Measurements from ENCODE around the gene DCBLD1.
A peak's percentile ranks its signal among the peaks of the same experiment; 100 is the strongest.
"Not testable (repeated sequence)": the region's sequence is repeated elsewhere in the genome, so short reads cannot be mapped to it uniquely, and the experiment has no call there.

Gene DCBLD1

DNA sequence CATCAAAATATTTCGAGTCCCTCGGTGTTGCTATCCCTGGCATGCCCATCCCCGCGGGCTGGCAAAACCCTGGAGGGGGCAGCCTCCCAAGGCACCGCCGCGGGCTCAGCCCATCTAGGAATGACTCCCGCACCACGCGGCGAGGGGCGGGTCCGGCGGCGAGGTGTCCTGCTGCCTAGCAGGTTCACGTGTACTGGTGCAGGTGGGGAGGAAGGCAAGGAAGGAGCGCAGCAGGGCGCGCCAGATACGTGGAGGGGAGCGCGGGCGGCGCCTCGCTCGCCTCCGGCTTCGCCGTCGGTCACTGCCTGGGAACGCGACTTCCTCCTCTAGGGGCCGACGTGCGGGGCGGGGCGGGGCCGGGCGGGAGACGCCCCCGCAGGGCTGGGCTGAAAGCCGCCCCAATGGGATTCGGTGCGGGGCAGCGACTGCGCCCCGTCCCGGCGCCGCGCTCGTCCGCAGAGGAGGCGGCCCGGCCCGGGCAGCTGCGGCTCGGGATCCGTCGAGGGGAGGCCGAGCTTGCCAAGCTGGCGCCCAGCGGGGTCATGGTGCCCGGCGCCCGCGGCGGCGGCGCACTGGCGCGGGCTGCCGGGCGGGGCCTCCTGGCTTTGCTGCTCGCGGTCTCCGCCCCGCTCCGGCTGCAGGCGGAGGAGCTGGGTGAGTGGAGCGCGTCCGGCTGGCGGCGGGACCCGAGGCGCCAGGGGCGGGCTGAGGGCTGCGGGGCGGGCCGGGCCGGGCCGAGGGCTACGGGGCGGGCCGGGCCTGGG lies at the start of gene DCBLD1:
TSS of gene DCBLD1 (plus strand) at position 435 of the 764 bp plus-strand sequence. CDS start at position 543, 108 bp downstream.
- peak; percentile 69 to 73 for DNase-seq

DNA sequence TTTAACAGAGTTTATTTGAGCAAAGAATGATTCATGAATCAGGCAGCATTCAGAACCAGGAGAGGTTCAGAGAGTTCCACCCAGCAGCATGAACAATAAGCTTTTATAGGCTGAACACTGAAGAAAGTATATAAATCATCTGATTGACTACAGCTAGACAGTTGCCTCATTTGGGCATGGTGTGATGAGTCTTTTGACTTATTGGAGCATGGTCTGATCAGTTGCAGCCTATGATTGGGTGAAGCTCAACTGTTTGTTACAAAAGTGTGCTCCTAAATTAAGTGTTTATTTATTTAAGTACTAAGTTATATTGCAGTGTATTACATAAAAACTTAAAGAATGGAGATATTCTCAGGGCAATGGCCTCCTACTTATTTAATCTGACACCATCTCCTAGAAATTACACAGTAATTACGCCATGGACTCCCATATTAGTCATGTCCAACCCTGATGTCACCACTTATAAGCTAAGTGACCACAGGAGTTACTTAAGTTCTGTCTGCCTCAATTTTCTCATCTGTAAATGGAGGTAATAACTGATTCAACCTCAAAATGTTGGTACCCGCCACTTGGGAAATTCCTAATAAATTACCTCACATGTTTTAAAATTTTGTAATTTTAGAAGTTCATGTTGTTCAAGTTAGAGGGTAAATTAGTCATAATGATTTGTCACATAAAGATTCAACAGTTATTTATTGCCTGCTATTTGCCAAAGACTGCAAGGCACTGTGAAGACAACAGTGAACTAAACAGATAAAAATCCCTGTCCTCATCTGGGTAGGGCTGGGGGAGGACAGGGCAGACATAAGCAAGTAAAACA lies 41.6 kb upstream of the DCBLD1 start:
- DNase-seq, result no peak

DNA sequence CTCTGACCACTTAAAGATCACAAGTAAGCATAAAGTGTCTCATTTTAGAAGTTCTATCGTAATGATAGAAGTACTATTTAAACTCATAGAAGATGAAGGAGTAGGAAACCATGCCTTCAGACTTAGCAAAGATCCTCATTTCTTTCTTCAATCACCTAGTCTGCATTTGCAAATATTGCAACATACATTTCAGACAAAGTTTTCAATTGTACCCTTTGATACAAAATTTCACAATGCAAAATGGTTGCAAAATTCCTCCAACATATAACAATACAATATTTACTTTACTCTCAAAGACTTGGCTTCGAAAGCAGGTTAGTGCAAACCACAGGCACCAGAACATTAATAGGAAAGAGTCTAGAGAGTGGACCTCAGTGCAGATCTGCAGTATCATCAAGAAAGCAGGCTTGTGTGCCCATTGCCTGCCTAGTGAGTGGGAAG lies 40.6 kb upstream of the DCBLD1 start:
- no peak for DNase-seq

DNA sequence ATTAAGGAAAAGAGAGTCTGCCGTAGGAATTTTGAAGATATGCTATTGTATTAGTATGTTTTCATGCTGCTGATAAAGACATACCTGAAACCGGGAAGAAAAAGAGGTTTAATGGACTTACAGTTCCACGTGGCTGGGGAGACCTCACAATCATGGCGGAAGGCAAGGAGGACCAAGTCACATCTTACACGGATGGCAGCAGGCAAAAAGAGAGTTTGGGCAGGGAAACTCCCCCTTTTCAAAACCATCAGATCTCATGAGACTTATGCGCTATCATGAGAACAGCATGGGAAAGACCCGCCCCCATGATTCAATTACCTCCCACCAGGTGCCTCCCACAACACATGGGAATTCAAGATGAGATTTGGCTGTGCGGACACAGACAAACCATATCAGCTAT lies 40.2 kb upstream of the DCBLD1 start:
- not testable (repeated sequence) for DNase-seq

DNA sequence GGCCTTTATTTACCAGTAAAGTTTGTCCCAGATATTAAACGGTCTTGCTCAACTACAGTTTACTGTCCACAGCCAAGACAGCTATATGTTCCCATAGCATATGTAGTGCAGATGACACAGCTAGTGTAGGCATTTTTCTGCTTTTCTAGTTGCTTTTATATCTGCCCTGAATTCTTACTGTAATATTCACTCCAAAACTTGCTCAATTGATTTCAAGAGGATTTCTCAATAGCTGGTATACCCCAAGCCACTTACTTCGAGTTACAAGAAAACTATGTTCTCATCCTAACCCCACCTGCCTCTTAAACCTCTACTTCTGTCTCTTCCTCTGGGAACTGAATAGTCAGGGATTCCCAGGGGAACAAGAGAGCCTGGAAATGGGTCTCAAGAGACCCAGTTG lies 37.9 kb upstream of the DCBLD1 start:
- DNase-seq, result no peak

DNA sequence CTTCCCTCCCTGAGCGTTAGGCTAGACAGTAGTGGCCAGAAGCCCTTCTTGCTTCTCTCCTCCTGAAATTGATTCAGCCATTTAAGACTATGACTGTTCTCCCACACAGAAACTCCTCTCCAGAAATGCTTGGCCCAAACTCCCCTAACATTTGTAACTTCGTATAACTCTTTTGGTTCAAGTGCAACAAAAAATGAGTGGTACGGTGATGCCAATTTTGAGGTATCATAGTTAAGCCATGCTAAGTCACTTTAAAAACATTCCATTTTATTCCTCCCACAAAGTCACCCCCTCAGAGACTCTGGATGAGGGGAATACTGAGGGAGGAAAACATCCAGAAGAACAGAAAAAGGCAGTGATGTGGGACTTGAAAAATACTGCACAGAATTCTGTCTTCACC lies 35.6 kb upstream of the DCBLD1 start:
- no peak for DNase-seq

DNA sequence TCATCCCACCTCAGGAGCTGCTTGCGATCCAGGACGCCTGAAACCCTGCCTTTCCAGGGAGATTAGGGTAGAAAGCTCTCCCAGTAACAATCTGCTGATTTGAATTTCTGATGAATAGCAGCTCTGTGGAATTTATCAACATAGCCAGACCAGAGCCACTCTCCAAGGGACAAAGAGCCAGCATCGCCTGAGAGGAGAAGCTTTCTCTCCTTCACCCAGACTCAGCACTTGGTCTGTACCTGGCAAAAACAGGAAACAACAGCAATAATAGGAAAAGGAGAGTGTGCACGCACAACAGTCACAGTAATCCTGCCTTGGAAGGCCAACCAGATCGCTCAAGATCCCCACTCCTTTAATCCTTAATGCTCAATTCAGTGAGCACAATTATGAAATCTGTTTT lies 34.5 kb upstream of the DCBLD1 start:
- no peak for DNase-seq

DNA sequence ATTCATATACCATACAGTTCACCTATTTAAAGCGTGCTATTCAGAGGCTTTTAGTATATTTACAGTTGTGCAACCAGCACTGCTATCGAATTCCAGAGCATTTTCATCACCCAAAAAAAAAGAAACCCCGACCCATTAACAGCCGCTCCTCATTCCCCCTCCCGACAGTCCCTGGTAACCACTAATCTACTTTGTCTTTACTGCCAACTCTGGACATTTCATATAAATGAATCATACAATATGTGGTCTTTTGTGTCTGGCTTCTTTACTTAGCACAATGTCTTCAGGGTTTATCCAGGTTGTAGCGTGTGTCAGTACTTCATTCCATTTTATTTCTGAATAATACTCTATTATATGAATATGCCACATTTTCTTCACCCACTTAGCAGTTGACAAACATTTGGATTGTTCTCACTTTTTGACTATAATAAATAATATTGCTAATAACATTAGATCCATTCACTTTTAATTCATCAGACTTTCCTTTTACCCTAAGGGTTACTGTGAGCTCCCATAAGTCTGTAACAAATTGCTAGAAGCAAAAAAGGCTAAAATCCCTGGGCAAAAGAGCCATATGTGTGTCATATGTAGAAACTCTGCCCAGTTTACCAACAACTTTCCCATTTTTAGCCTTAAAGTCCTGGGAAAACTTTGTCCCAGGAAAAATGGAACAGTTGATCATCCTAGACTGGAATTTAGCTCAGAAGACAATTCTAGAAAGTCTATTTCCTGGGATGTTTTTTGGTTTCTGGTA lies 33.6 kb upstream of the DCBLD1 start:
- DNase-seq, result no peak

DNA sequence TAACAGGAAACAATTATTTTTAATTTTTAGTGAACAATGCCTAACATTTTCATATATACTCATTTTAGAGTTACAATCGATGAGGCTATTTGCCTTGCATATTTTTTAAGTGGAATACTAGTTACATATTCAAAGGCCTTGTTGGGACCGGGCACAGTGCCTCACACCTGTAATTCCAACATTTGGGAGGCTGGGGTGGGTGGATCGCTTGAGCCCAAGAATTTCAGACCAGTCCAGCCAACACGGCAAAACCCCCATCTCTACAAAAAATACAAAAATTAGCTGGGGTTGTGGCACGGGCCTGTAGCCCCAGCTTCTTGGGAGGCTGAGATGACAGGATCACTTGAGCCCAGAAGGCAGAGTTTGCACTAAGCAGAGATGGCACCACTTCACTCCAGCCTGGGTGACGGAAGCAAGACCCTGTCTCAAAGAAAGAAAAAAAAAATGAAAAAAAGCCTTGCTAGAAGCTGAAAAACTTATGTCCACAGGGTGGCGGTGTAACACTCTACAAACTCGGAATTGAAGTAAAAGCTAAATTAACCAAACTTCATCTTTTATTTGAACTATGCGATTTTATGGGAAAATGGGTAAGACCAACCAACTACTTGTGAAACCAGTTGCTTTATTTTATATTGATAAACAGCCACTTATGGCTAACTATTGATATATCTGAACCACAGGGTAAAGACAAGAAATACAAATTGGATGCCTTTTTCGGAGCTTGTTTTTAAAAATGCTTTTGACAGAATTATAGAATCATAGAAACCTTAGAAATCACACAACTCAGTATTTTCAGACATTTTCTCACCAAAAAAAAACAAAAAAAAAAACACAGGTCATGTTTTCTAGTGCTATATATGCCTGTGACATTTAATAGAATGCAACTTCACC lies 32.7 kb upstream of the DCBLD1 start:
- peak; percentile 36 to 59 for DNase-seq

DNA sequence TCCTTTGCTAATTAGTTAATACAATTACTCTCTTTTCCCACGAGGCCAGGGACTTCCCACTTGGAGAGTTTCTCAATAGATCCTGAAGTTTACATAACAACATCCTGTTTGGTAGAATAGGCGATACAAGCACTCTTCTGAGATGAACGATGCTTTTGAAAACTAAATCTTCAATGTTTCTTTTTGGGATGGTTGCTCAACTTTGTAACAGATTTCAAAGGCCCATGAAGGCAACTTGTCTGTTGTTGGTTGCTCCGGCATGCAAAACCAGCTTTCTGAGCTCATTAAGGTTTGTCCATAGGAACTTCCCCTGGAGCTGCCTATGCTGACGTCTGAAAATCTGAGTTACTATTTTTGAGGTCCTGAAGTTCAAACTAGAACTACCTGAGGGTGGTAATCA lies 30.8 kb upstream of the DCBLD1 start:
- DNase-seq, result no peak

DNA sequence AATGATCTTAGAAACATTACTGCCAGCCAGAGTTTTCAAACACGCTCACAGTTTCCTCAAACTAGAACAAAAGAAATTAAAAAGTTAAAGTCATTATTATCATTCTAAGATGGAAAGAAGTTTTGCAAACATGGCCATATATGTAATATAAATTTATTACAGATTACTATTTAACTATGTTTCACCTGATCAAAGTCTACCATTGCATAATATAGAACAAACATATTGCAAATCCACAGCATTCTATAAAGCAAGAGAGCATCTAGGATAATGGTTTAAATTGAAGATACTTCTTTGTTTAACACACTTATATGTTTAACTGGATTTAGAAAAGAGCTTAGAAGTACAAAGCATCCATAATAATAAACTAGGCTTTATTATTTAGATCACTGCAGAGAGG lies 26.2 kb upstream of the DCBLD1 start:
- DNase-seq, result no peak

DNA sequence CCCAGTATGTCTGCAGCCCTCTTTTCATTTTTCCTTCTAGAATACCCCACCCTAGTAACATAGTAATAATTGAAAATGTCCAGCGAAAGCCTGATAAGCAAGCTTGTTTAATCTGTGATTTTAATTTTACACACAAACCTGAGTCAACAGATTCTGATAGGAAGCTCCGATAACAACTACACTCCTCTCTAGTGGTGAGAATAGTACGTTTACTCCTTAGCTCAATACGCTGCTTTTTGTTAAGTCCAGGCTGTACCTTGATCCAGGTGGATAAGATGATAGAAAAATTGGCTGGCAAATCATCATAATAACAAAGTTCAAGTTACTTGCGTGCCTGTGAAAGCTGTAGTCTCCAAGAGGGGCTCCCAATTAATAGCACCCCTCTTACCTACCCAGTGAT lies 25.5 kb upstream of the DCBLD1 start:
- DNase-seq, result no peak

DNA sequence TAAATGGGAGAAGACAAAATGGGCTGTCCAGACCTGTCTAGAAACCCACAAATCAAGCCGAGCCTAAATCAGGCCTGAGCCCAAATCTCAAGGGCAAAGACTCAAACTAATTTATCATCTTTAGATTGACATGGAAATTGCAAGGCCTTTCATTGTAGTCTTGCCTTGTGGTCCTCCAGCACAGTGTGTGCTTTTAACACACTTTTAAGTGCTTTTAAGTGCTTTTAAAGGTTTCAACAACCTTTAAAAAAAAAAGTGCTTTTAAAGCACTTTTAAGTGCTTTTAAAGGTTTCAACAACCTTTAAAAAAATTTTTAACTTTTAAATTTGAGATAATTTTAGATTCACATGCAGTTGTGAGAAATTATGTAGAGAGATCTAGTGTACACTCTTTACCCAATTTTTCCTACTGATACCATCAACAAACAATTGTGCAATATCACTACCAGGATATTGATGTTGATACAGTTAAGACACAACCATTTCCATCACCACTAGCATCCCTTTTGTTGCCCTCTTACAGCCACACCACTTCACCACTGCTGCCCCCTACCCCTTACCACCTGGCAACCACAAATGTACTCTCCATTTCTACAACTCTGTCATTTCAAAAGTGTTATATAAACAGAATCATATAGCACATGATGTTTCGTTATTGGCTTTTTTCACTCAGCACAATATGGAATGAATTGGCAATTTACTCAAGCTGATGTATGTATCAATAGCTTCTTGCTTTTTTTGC lies 23.1 kb upstream of the DCBLD1 start:
- no peak for DNase-seq

DNA sequence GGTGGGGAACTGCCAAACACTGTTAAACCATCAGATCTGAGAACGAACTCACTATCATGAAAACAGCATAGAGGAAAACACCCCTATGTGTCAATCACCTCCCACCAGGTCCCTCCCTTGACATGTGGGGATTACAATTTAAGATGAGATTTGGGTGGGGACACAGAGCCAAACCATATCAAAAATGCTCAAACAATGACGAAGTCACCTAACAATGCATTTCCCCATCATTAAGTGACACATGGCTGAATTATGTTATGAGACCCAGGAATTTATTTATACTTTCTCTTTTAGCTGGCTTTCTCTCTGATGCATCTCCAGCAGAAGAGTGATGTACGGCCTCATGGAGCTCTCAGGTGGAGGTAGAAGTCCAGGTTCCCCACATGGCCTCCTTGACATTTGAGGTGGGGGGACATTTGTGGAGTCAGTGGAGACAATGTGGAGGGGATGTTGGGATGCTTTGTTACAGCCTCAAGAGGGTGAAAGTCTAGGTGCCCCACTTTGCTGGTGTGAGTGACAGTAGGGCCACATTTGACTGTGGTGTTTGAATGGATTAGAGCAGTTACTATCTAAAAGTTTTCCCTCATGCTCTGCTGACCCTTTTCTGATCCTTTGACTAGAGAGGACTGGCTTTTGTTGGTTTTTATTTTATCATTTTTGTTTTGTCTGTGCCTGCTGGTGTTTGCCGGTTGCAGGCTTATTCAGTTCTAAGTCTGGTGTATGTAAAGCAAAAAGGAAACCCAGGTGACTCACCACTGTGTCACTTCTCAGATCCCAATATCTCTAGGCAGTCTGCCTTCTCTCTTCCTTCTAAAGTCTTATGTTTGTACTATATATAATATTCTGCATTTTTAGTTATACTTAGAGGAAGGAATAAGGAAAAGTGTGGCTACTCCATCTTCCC lies 18.5 kb upstream of the DCBLD1 start:
- peak in 1 of 2 experiments; percentile 25 for DNase-seq

DNA sequence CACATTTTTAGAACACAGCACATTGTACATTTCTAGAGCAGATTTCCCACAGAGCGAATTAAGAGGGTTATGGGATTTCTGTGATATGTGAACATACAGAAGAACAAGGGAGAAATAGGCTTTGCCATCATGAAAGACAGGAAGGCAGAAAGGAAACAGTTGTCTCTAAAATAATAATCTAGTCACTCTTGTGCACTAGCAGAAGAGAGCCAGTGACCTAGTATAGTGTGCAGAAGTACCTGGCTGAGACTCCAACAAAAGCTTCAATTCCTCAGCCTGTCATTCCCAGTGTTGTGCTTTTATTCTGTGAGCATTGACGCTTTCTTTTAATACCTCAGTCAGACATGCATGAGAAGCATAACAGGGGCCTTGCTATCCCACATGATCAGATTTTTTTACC lies 17.8 kb upstream of the DCBLD1 start:
- DNase-seq, result no peak

DNA sequence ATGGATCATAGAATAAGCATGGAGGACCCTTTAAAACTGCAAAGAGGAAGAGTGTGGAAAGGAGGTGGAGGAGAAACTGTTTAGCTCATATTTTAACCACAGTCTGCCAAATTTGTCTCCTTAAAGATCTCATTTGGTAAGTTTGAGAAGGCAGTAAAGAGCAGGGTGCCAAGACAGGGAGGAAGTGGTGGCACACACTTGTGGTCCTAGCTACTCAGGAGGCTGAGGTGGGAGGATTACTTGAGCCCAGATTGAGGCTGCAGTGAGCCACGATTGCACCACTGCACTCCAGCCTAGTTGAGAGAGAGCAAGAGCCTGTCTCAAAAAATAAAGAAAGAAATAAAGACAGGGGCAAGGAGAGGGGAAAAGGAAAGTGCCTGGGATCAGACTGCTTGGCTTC lies 16.8 kb upstream of the DCBLD1 start:
- DNase-seq, result no peak

DNA sequence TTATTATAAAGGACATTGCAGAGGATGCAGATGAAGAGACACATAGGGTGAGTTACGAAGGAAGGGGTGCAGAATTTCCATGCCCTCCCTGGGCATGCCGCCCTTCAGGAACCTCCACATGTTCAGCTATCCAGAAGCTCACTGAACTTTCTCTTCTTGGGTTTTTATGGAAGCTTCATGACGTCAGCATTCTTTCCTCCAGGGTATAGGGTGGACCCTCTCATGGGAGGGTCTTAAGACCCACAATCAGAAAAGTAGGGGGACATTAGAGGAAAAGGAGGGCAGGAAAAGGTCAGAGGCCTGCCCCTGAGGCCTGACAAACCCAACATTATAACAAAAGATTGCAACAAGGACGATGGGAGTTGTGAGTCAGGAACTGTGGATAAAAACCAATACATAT lies 14.6 kb upstream of the DCBLD1 start:
- DNase-seq, result no peak

DNA sequence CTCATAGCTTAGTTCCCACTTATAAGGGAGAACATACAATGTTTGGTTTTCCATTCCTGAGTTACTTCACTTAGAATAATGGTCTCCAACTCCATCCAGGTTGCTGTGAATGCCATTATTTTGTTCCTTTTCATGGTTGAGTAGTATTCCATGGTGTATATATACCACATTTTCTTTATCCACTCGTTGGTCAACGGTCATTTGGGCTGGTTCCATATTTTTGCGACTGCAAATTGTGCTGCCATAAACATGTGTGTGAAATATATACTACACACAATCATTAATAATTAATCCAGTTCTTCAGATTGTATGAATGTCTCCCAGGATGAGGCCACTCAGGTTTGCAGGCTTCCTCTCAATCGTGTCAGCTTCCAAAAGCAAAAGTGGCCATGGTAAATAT lies 13.9 kb upstream of the DCBLD1 start:
- not testable (repeated sequence) for DNase-seq

DNA sequence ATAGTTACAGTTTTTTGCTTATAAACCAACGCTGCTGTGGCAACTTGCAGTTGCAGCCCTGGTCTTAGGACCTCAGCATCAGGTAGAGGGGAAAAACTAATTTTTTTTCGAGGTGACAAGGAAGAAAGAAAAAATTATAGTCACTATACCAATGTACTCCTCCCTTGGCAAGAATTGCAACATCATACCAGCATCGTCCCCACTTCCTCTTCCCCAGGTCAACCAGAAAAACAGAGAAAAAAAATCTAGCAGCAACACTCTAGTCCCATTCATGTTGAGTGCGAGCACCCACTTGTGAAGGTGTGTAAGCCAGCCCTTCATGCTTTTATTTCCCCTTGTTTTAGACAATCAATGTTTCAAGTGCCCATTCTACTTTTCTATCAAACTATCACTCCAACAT lies 13.1 kb upstream of the DCBLD1 start:
- no peak for DNase-seq

DNA sequence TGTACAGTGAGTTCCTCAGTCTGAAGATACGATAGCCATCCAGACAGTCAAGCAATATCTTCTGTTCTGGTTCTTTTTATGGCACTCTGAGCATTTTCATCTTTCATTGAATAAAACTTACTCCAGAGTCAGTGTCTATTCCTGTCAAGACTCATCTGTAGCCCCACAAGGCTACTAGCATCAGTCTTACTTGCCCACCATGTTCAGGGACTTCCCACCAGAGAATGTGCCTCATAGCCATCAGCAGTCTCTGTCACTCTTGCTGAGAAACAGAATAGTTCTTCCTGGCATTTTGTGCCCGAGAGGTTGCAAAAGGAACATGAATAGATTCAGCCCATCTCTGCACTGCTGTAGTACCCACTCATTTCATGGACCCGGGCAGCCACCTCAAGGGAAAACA lies 12.7 kb upstream of the DCBLD1 start:
- no peak for DNase-seq

DNA sequence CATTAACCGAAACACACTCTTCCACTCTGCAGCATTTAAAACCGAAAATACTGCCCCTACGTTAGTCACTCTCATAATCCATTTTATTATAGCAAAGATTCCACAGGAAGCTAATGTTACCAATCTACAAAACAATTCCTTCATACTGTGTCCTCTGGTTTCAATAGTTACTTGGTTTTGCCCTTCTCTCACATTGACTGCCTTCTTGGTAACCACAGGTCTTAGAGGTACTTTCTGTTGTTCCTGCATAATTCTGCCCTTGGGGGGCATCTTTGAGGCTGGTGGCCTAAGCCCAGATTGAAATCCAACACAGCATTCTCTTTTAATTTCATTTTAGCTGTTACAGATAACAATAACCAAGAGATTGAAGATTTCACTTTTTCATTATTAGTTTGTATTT lies 9.8 kb upstream of the DCBLD1 start:
- DNase-seq, result no peak
